Right lobe of liver (tissue), 4 donors: ENCODE data around the gene POLR3H.

ENCODE experiments used
- CTCF ChIP-seq, 4 donors: fragments of 200-600 bp in 3 of 4; fragments of 450-650 bp in 1 of 4; IDR thresholded peaks; one replicate each; pipeline versions ENCODE4 v1.5.1 to v1.8.0; 2016 to 2022; ENCODE audit warnings: antibody characterized with exemption in 4 of 4, mild to moderate bottlenecking in 2 of 4
- POLR2A ChIP-seq: fragments of 450-650 bp; IDR thresholded peaks from one replicate; pipeline ENCODE4 v1.6.1; 2017; ENCODE audit warnings: antibody characterized with exemption, mild to moderate bottlenecking
- donor health status: DM: no; HTN: no; CAD: no.
- donor health status: DM: no; HTN: no; CAD: no.
- donor health status: DM: no; HTN: yes; CAD: no.

- TF ChIP-seq CTCF (IDR thresholded peaks at IDR 0.05) (no peak), POLR2A (no peak)
These were observed 20.3 kb upstream of the POLR3H start for GRCh38 chr22:41564563-41564962.
